GM12878 (cell line): ENCODE data around the gene VAT1. TPM values are rescaled to one million over a fixed set of nuclear protein-coding genes. Genes with fewer than 3 reads are reported as not detected.

Source experiments
- ATAC-seq: fragments of 200-7000 bp; cut with Tn5 transposase; 3 replicates; pipeline ENCODE4 v1.9.1; 2020; ENCODE audit warnings: mild to moderate bottlenecking, moderate library complexity
- BruUV-seq: library from RNA; stranded (reverse); fragments of 400-500 nt; replicated peaks from 2 replicates; lab custom pipeline; 2021; lab: Mats Ljungman, UMichigan
- CTCF ChIA-PET: fragments of 300-600 bp; sonication (Branson Sonifier 250); formaldehyde crosslinking; extraction: SDS; loops from one replicate; lab custom pipeline; 2021; ENCODE audit warnings: inconsistent platforms; lab: Yijun Ruan, JAX
- POLR2A ChIA-PET: fragments of 350-600 bp; formaldehyde crosslinking; extraction: SDS; loops from one replicate; lab custom pipeline; 2021; ENCODE audit warnings: inconsistent platforms; lab: Charles Lee
- RAD21 ChIA-PET: fragments of 300-600 bp; sonication (Branson Sonifier 250); formaldehyde crosslinking; loops from one replicate; lab custom pipeline; 2023; ENCODE audit warnings: antibody characterized with exemption; ENCODE audit not compliant: unreplicated experiment; lab: Charles Lee
- SMC1A ChIA-PET: fragments of 300-600 bp; sonication (Branson Sonifier 250); formaldehyde crosslinking; loops from one replicate; lab custom pipeline; 2023; ENCODE audit not compliant: unreplicated experiment, uncharacterized antibody; lab: Charles Lee
- DNase-seq: peaks from one replicate; pipeline ENCODE4 v3.0.0-alpha.2; 2011; ENCODE audit warnings: low read depth, low spot score
- FAIRE-seq: peaks from 3 replicates; lab custom pipeline; 2011; peaks lifted over from hg19 to GRCh38; lab: Jason Lieb, UNC
- H2AFZ ChIP-seq: 2 replicates; pipeline ENCODE4 v1.6.0; 2011; ENCODE audit warnings: low read depth, low read length, control low read depth; ENCODE audit not compliant: control insufficient read depth
- H3K27ac ChIP-seq: 2 replicates; pipeline ENCODE4 v1.5.1; 2011; ENCODE audit warnings: control low read depth; ENCODE audit not compliant: control insufficient read depth, insufficient read depth
- H3K27me3 ChIP-seq, 2 experiments: replicated peaks in 1 of 2; 2 replicates each; pipeline versions ENCODE4 v1.6.0 to v1.6.1; 2011; ENCODE audit warnings: low read length in 1 of 2; ENCODE audit not compliant: control insufficient read depth in 2 of 2, insufficient read depth in 2 of 2
- H3K36me3 ChIP-seq, 2 experiments: 2 replicates each; pipeline ENCODE4 v1.5.1; 2011; ENCODE audit warnings: low read length in 1 of 2; ENCODE audit not compliant: control insufficient read depth in 2 of 2, insufficient read depth in 2 of 2
- H3K4me1 ChIP-seq: 2 replicates; pipeline ENCODE4 v1.6.1; 2011; ENCODE audit warnings: mild to moderate bottlenecking, low read length, moderate library complexity, mixed read lengths; ENCODE audit not compliant: control insufficient read depth, insufficient read depth
- H3K4me2 ChIP-seq: 2 replicates; pipeline ENCODE4 v1.6.0; 2011; ENCODE audit warnings: control low read depth; ENCODE audit not compliant: control insufficient read depth, insufficient read depth
- H3K4me3 ChIP-seq: fragments of 200-600 bp; sonication (generic); 2 replicates; pipeline ENCODE4 v1.5.1; 2016
- H3K79me2 ChIP-seq: 2 replicates; pipeline ENCODE4 v1.6.0; 2011; ENCODE audit warnings: low read length; ENCODE audit not compliant: control insufficient read depth, insufficient read depth
- H3K9ac ChIP-seq: 2 replicates; pipeline ENCODE4 v1.8.0; 2011; ENCODE audit warnings: low read length, control low read depth, mixed read lengths; ENCODE audit not compliant: control insufficient read depth, insufficient read depth
- H3K9me3 ChIP-seq: replicated peaks from 3 replicates; pipeline ENCODE4 v1.5.1; 2011; ENCODE audit warnings: mild to moderate bottlenecking, low read length; ENCODE audit not compliant: control insufficient read depth, insufficient read depth
- H4K20me1 ChIP-seq: 2 replicates; pipeline ENCODE4 v1.6.0; 2011; ENCODE audit not compliant: control insufficient read depth, insufficient read depth
- ASH2L ChIP-seq: fragments of 300-600, 200-600 bp; sonication (generic); IDR thresholded peaks from 2 replicates; pipeline ENCODE4 v1.6.1; 2017; ENCODE audit warnings: low read depth, mild to moderate bottlenecking, borderline replicate concordance
- CBX3 ChIP-seq: fragments of 200-600 bp; sonication (generic); IDR thresholded peaks from 2 replicates; pipeline ENCODE4 v1.6.1; 2016; ENCODE audit warnings: low read depth, borderline replicate concordance
- GABPA ChIP-seq: IDR thresholded peaks from 2 replicates; pipeline ENCODE4 v1.6.1; 2014; ENCODE audit warnings: antibody characterized with exemption, low read depth, mild to moderate bottlenecking, inconsistent platforms
- HDAC2 ChIP-seq: fragments of 200-600 bp; sonication (generic); IDR thresholded peaks from 2 replicates; pipeline ENCODE4 v1.6.1; 2017
- NFXL1 ChIP-seq: fragments of 450-650 bp; IDR thresholded peaks from 2 replicates; pipeline ENCODE4 v1.6.1; 2017; ENCODE audit warnings: antibody characterized with exemption, mild to moderate bottlenecking, borderline replicate concordance
- NFYA ChIP-seq: IDR thresholded peaks from 2 replicates; pipeline ENCODE4 v1.6.1; 2011; ENCODE audit warnings: low read depth, mild to moderate bottlenecking, low read length, improper control_type of control experiment, borderline replicate concordance
- NR2C2 ChIP-seq: IDR thresholded peaks from 2 replicates; pipeline ENCODE4 v1.6.1; 2011; ENCODE audit warnings: borderline replicate concordance, low read depth; ENCODE audit not compliant: control insufficient read depth, insufficient read length
- NR2F1 ChIP-seq: fragments of 450-650 bp; conservative IDR thresholded peaks from 2 replicates; pipeline ENCODE4 v1.6.1; 2017; ENCODE audit warnings: mild to moderate bottlenecking
- POLR2AphosphoS5 ChIP-seq: IDR thresholded peaks from 2 replicates; pipeline ENCODE4 v1.6.1; 2011; ENCODE audit warnings: mild to moderate bottlenecking, low read length, inconsistent platforms
- RAD21 ChIP-seq: IDR thresholded peaks from 2 replicates; pipeline ENCODE4 v1.6.1; 2011; ENCODE audit warnings: mild to moderate bottlenecking, low read depth, low read length, moderate library complexity; ENCODE audit not compliant: insufficient read depth
- RELA ChIP-seq: fragments of 450-650 bp; IDR thresholded peaks from 2 replicates; pipeline ENCODE4 v1.8.0; 2014; ENCODE audit warnings: borderline replicate concordance; ENCODE audit not compliant: partially characterized antibody
- STAT3 ChIP-seq: IDR thresholded peaks from 2 replicates; pipeline ENCODE4 v1.6.1; 2011; ENCODE audit warnings: low read depth, low read length, improper control_type of control experiment
- TBL1XR1 ChIP-seq: IDR thresholded peaks from 2 replicates; pipeline ENCODE4 v1.6.1; 2012; ENCODE audit warnings: low read depth, low read length, improper control_type of control experiment
- ZBED1 ChIP-seq: IDR thresholded peaks from 2 replicates; pipeline ENCODE4 v1.6.1; 2016; ENCODE audit warnings: borderline replicate concordance
- WGBS: methylation state at CpG from one replicate; pipeline ENCODE4 v1.1.6; 2016; ENCODE audit warnings: low lambda C conversion rate; ENCODE audit not compliant: insufficient replicate concordance, insufficient coverage; ENCODE audit errors: missing lambda C conversion rate; 5-methylcytosine and 5-hydroxymethylcytosine counted together
- in situ Hi-C: fragments of 300-500 bp; cut with MboI; formaldehyde crosslinking; loops from 9 replicates; pipeline ENCODE4 v1.14.3; 2018; ENCODE audit warnings: mixed read lengths
- intact Hi-C: fragments of 100-400 bp; cut with micrococcal nuclease; formaldehyde crosslinking; loops from one replicate; pipeline ENCODE4 v1.14.2; 2022; ENCODE audit not compliant: unreplicated experiment
- polyA plus RNA-seq, 11 experiments: library from polyadenylated mRNA; depleted of rRNA in 4 of 11; unstranded in 6 of 11; stranded (reverse) in 5 of 11; fragments of >200 nt; fragmentation: Nextera tagmentation in 4 of 11; fragmentation: Illumina TruSeq in 1 of 11; extraction: Ambion mirVana in 4 of 11; extraction: Trizol in 1 of 11; gene quantifications; 1 replicate in 1 of 11; 2 replicates in 10 of 11; pipeline versions ENCODE4 v1.2.1 to v1.2.3, GENCODE V29; 2011 to 2016; ENCODE audit warnings: inconsistent platforms in 2 of 11, missing spikeins in 2 of 11, low read depth in 1 of 11
- total RNA-seq, 4 experiments: library from RNA; depleted of rRNA in 3 of 4; stranded (reverse); fragments of >200 nt in 3 of 4; fragmentation: Illumina TruSeq in 1 of 4; extraction: Trizol in 1 of 4; gene quantifications; 2 replicates each; pipeline versions ENCODE4 v1.2.1 to v1.2.3, GENCODE V29; 2013 to 2021
- TF ChIP-seq, protein P1 (sequence below): IDR thresholded peaks from 2 replicates; pipeline ENCODE4 v1.6.1; 2011; ENCODE audit warnings: borderline replicate concordance, low read depth, mild to moderate bottlenecking, moderate library complexity, low read length; ENCODE audit not compliant: insufficient read depth, poor library complexity, severe bottlenecking

VAT1 gene
- total and polyA plus RNA-seq, 10 of the 15 experiments (the other 5 are each of a cell fraction or from before 2014, with no cell fraction given) = 5.0 to 19.8 (median 8.2) TPM

GRCh38 chr17:43014020-43014648 lies 8.1 kb downstream of the VAT1 start:
- no peak for ATAC-seq
- RAD21 ChIA-PET = no interaction called here

More at GRCh38 chr17:43014020-43014648, 8.1 kb downstream of the VAT1 start:
- Histone ChIP-seq H3K36me3 (peaks cover 8 to 21% of the 10 kb centered on the region in 2 experiments), H3K4me3 (no peak overlapping the region), H3K9me3 (no peaks in the 10 kb centered on the region), H3K4me1 (0 out of 2 replicates have a peak, but pooled peaks cover 3% of the 10 kb centered on the region), H3K79me2 (peaks cover 6% of the 10 kb centered on the region), H2AFZ (no peak overlapping the region), H4K20me1 (no peaks in the 10 kb centered on the region), H3K27ac (no peak overlapping the region), H3K27me3 (no peaks in the 10 kb centered on the region), H3K4me2 (no peak overlapping the region), H3K9ac (no peak overlapping the region)
- no TSS peak for BruUV-seq
- in situ Hi-C loops = loop anchor here (5.0 kb wide), 1 partner anchor 323 kb away; no protein-coding TSS in a partner anchor
- no peak for DNase-seq
- TF ChIP-seq, protein P1, sequence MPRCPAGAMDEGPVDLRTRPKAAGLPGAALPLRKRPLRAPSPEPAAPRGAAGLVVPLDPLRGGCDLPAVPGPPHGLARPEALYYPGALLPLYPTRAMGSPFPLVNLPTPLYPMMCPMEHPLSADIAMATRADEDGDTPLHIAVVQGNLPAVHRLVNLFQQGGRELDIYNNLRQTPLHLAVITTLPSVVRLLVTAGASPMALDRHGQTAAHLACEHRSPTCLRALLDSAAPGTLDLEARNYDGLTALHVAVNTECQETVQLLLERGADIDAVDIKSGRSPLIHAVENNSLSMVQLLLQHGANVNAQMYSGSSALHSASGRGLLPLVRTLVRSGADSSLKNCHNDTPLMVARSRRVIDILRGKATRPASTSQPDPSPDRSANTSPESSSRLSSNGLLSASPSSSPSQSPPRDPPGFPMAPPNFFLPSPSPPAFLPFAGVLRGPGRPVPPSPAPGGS = no peak
- TF ChIP-seq POLR2AphosphoS5 = no peak
- TF ChIP-seq ASH2L = no peak
- TF ChIP-seq TBL1XR1 = no peak
- no peak for TF ChIP-seq GABPA
- no peak for TF ChIP-seq NFYA
- no peak for TF ChIP-seq STAT3
- TF ChIP-seq RELA = no peak
- no peak for TF ChIP-seq NR2F1
- no peak for TF ChIP-seq NFXL1
- TF ChIP-seq RAD21 = no peak
- TF ChIP-seq CBX3 = no peak
- no peak for TF ChIP-seq HDAC2
- TF ChIP-seq NR2C2 = no peak
- no peak for TF ChIP-seq ZBED1
- intact Hi-C loops = no loop called here
- FAIRE-seq = no peak
- CTCF ChIA-PET = interaction anchor here (0.6 kb wide), 1 partner anchor 8 kb away, joined by 3 read pairs; the partner anchor contains the start of gene IFI35
- SMC1A ChIA-PET = interaction anchor here (0.6 kb wide), 1 partner anchor 562 kb away, joined by 3 read pairs; no protein-coding TSS in a partner anchor
- POLR2A ChIA-PET = no interaction called here
- 93% methylated on average over 12 of the region's 12 CpGs for WGBS
